Hepatocyte (in vitro differentiated cells): ENCODE data around the gene SGMS1. TPM values are rescaled to one million over a fixed set of nuclear protein-coding genes. Genes with fewer than 3 reads are reported as not detected.
"Not testable (repeated sequence)": the region's sequence is repeated elsewhere in the genome, so short reads cannot be mapped to it uniquely, and the experiment has no call there.

ENCODE experiments used
- DNase-seq: peaks from one replicate; pipeline ENCODE4 v3.0.0-alpha.2; 2016; ENCODE audit warnings: low spot score
- H2AFZ ChIP-seq: fragments of 200-600 bp; sonication (generic); 2 replicates; pipeline ENCODE4 v1.6.0; 2016; ENCODE audit warnings: antibody characterized with exemption, mild to moderate bottlenecking
- H3K27ac ChIP-seq: fragments of 200-600 bp; sonication (generic); 2 replicates; pipeline ENCODE4 v1.5.1; 2016; ENCODE audit warnings: mild to moderate bottlenecking
- H3K27me3 ChIP-seq: fragments of 200-600 bp; sonication (generic); 2 replicates; pipeline ENCODE4 v1.6.1; 2016
- H3K36me3 ChIP-seq: fragments of 200-600 bp; sonication (generic); replicated peaks from 2 replicates; pipeline ENCODE4 v1.5.1; 2016; ENCODE audit warnings: low read depth; ENCODE audit not compliant: insufficient read depth
- H3K4me1 ChIP-seq: fragments of 200-600 bp; sonication (generic); 2 replicates; pipeline ENCODE4 v1.5.1; 2016; ENCODE audit warnings: mild to moderate bottlenecking, moderate library complexity; ENCODE audit not compliant: insufficient read depth
- H3K4me2 ChIP-seq: fragments of 200-600 bp; sonication (generic); 2 replicates; pipeline ENCODE4 v1.6.0; 2016
- H3K4me3 ChIP-seq: fragments of 200-600 bp; sonication (generic); 2 replicates; pipeline ENCODE4 v1.5.1; 2016; ENCODE audit warnings: mild to moderate bottlenecking
- H3K79me2 ChIP-seq: fragments of 200-600 bp; sonication (generic); 2 replicates; pipeline ENCODE4 v1.6.0; 2017; ENCODE audit warnings: mild to moderate bottlenecking
- H3K9me2 ChIP-seq: fragments of 200-600 bp; sonication (generic); replicated peaks from 2 replicates; pipeline ENCODE4 v1.6.0; 2017; ENCODE audit warnings: mild to moderate bottlenecking; ENCODE audit not compliant: insufficient read depth
- H3K9me3 ChIP-seq: fragments of 200-600 bp; sonication (generic); 2 replicates; pipeline ENCODE4 v1.5.1; 2016; ENCODE audit warnings: low read depth, mild to moderate bottlenecking
- H4K20me1 ChIP-seq: fragments of 200-600 bp; sonication (generic); 2 replicates; pipeline ENCODE4 v1.6.0; 2016; ENCODE audit warnings: mild to moderate bottlenecking; ENCODE audit not compliant: insufficient read depth, poor library complexity, severe bottlenecking
- CTCF ChIP-seq: fragments of 200-600 bp; sonication (generic); IDR thresholded peaks from 2 replicates; pipeline ENCODE4 v1.5.1; 2016; ENCODE audit warnings: antibody characterized with exemption, mild to moderate bottlenecking; ENCODE audit not compliant: poor library complexity
- EZH2 ChIP-seq: fragments of 200-600 bp; sonication (generic); IDR thresholded peaks from 2 replicates; pipeline ENCODE4 v1.6.1; 2016; ENCODE audit warnings: antibody characterized with exemption, mild to moderate bottlenecking, borderline replicate concordance
- EZH2phosphoT487 ChIP-seq: fragments of 200-600 bp; sonication (generic); IDR thresholded peaks from one replicate; pipeline ENCODE4 v1.6.1; 2018; ENCODE audit warnings: antibody characterized with exemption, mild to moderate bottlenecking, low read depth, moderate library complexity; ENCODE audit not compliant: unreplicated experiment, severe bottlenecking
- WGBS: methylation state at CpG from one replicate; pipeline ENCODE4 v1.1.6; 2016; ENCODE audit warnings: low lambda C conversion rate; ENCODE audit errors: missing lambda C conversion rate; 5-methylcytosine and 5-hydroxymethylcytosine counted together
- polyA plus RNA-seq: library from polyadenylated mRNA; unstranded; fragments of >200 nt; fragmentation: Nextera tagmentation; extraction: Ambion mirVana; gene quantifications from 2 replicates; pipeline ENCODE4 v1.2.1, GENCODE V29; 2016
- total RNA-seq: library from RNA; depleted of rRNA; stranded (reverse); fragments of >200 nt; gene quantifications from 2 replicates; pipeline ENCODE4 v1.2.3, GENCODE V29; 2014

Gene SGMS1
- total and polyA plus RNA-seq, 2 experiments from 2014 or later = 28.1 to 87.8 TPM

- H3K27ac ChIP-seq = no peak overlapping the region
- no peaks in the 10 kb centered on the region for H3K79me2 ChIP-seq
- DNase-seq = no peak
- no peaks in the 10 kb centered on the region for H3K27me3 ChIP-seq
- TF ChIP-seq EZH2phosphoT487 = no peak
- no peak for TF ChIP-seq EZH2
- no peak for TF ChIP-seq CTCF
- no peaks in the 10 kb centered on the region for H4K20me1 ChIP-seq
- H3K9me2 ChIP-seq = no peaks in the 10 kb centered on the region
- no peaks in the 10 kb centered on the region for H3K4me1 ChIP-seq
- no peak overlapping the region for H3K4me3 ChIP-seq
- H2AFZ ChIP-seq = no peak overlapping the region
- H3K9me3 ChIP-seq = no peaks in the 10 kb centered on the region
- H3K4me2 ChIP-seq = no peak overlapping the region
- 85% methylated on average over 2 of the region's 2 CpGs for WGBS
- H3K36me3 ChIP-seq = no peaks in the 10 kb centered on the region
Measured at GRCh38 chr10:50456719-50457118, 167.0 kb downstream of the SGMS1 start.

GRCh38 chr10:50453940-50454339 is 169.8 kb downstream of the SGMS1 start:
- Histone ChIP-seq H4K20me1 (no peaks in the 10 kb centered on the region), H3K4me2 (no peak overlapping the region), H3K9me2 (no peaks in the 10 kb centered on the region), H3K27ac (no peak overlapping the region), H3K4me3 (no peak overlapping the region), H3K36me3 (no peaks in the 10 kb centered on the region), H3K79me2 (no peaks in the 10 kb centered on the region), H3K4me1 (no peaks in the 10 kb centered on the region), H2AFZ (no peak overlapping the region), H3K27me3 (no peaks in the 10 kb centered on the region), H3K9me3 (no peaks in the 10 kb centered on the region)
- TF ChIP-seq EZH2 (no peak), EZH2phosphoT487 (no peak), CTCF (no peak)
- DNase-seq = no peak
- WGBS = 52% methylated on average over 1 of the region's 1 CpG

- H3K9me3 ChIP-seq = no peaks in the 10 kb centered on the region
- no peak overlapping the region for H3K27ac ChIP-seq
- TF ChIP-seq EZH2 = no peak
- no peak for TF ChIP-seq EZH2phosphoT487
- TF ChIP-seq CTCF = no peak
- H3K9me2 ChIP-seq = no peaks in the 10 kb centered on the region
- no peak overlapping the region for H2AFZ ChIP-seq
- no peak overlapping the region for H3K4me3 ChIP-seq
- H3K4me2 ChIP-seq = no peak overlapping the region
- DNase-seq = no peak
- H4K20me1 ChIP-seq = no peaks in the 10 kb centered on the region
- no peaks in the 10 kb centered on the region for H3K27me3 ChIP-seq
- no peaks in the 10 kb centered on the region for H3K4me1 ChIP-seq
- no peaks in the 10 kb centered on the region for H3K79me2 ChIP-seq
- 91% methylated on average over 2 of the region's 2 CpGs for WGBS
- no peaks in the 10 kb centered on the region for H3K36me3 ChIP-seq
Measured at GRCh38 chr10:50452603-50453002, 171.2 kb downstream of the SGMS1 start.

DNA sequence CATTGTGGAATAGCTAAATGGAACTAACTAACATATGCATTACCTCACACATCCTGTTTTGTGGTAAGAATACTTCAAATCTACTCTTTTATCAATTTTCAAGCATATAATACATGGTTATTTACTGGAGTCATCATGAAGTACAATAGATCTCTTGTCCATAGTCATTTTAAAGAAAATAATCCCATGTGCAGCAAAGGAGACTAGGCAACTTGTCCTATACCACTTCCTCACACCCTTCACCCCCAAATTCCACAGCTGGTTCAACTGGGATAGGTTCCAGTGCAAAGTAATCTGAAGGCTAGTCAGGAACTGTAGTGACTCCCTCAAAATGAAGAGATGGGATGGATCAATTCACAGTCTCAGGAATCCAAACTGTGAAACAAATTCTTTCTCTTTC is 176.1 kb downstream of the SGMS1 start:
- Histone ChIP-seq H3K4me2 (no peak overlapping the region), H3K79me2 (no peaks in the 10 kb centered on the region), H4K20me1 (no peaks in the 10 kb centered on the region), H3K27me3 (no peaks in the 10 kb centered on the region), H3K9me3 (no peaks in the 10 kb centered on the region), H3K36me3 (no peaks in the 10 kb centered on the region), H3K9me2 (no peaks in the 10 kb centered on the region), H3K27ac (no peak overlapping the region), H2AFZ (no peak overlapping the region), H3K4me1 (no peaks in the 10 kb centered on the region), H3K4me3 (no peak overlapping the region)
- TF ChIP-seq EZH2 = no peak
- no peak for TF ChIP-seq CTCF
- no peak for TF ChIP-seq EZH2phosphoT487
- no peak for DNase-seq

- not testable (repeated sequence) for H3K9me2 ChIP-seq, H3K4me2 ChIP-seq, DNase-seq, H3K27ac ChIP-seq, H3K4me1 ChIP-seq, H4K20me1 ChIP-seq, H3K79me2 ChIP-seq, H3K27me3 ChIP-seq, H3K4me3 ChIP-seq, H3K36me3 ChIP-seq, H2AFZ ChIP-seq, H3K9me3 ChIP-seq
- WGBS = 79% methylated on average over 5 of the region's 5 CpGs
Measured at GRCh38 chr10:50445777-50446176, 178.0 kb downstream of the SGMS1 start.
